Stimulated activated CD4-positive, alpha-beta T cell treated with anti-CD3 and anti-CD28 coated beads, TNF-alpha, amount 100 ng/mL, for 48 hours (primary cell): ENCODE data around the gene MMP10.

ENCODE experiments used
- DNase-seq, 3 donors: peaks; one replicate each; pipeline ENCODE4 v3.0.0-alpha.2; 2020; ENCODE audit warnings: low read depth in 3 of 3

Gene MMP10

GRCh38 chr11:102780491-102780918 lies at the start of gene MMP10:
MMP10 (minus strand) TSS chr11:102780628; CDS start chr11:102780591, 37 bp downstream.
- no peak for DNase-seq

- no peak for DNase-seq
Observed at GRCh38 chr11:102829316-102830000, 49.0 kb upstream of the MMP10 start.

DNA sequence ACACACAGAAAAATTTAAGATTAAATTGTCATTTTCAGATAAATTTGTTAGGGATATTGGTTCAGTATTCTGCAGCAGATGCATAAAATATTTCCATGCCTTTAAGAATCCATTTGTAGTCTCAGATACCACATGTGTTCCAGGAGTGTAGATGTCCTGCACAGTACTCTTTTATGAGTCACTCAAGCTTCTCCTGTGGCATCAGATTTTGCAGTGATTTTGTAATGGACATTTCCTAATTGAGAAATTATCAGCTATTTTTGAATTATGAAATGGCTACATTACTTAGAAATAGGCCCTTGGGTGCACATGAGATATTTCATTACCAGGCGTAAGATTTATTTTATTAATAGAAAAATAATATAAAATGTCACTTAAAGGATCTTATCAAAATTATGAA lies 44.1 kb upstream of the MMP10 start:
- no peak for DNase-seq

- no peak for DNase-seq
Observed at GRCh38 chr11:102819491-102819890, 39.1 kb upstream of the MMP10 start.

GRCh38 chr11:102813484-102813883 lies 33.1 kb upstream of the MMP10 start:
- DNase-seq = no peak

DNA sequence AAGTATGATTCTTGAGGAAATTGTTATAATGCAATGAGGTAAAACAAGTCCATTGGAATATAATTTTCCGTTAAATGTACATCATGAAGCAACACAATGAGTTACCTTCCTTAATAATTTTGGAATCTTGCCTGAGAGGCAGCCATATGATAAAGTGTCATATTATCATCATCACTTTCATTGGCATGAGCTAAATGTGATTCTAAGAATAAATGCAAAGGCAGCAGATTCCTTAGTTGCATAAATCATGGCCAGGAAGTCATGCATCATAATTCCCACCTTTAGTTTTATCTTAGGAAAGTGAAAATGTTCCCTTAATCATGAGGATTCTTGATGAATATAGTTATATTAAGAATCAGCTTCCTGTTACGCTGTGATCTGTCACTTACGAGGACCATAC lies 31.8 kb upstream of the MMP10 start:
- no peak for DNase-seq

- no peak for DNase-seq
Observed at GRCh38 chr11:102810950-102811660, 30.7 kb upstream of the MMP10 start.

DNA sequence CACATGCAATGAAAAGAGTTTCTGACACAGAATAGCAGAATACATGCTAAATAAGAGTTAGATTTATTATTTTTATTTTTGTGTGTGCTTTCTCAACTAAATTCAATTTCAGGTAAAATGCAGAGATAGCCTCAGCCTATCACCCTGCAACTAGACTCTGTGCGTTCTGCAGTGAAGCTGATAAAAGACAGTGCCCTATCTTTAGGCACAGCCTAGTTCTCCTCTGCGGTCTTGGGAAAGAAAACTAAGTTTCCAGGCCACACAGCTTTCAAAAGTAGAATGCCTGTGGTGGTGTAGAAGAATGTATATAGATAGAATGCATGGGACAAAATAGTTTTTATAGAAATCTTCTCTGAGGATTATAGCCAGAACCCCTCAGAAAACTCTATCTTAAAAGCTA lies 29.5 kb upstream of the MMP10 start:
- DNase-seq = no peak

GRCh38 chr11:102807921-102808320 lies 27.5 kb upstream of the MMP10 start:
- DNase-seq = no peak

GRCh38 chr11:102806296-102806695 lies 25.9 kb upstream of the MMP10 start:
- DNase-seq = no peak

DNA sequence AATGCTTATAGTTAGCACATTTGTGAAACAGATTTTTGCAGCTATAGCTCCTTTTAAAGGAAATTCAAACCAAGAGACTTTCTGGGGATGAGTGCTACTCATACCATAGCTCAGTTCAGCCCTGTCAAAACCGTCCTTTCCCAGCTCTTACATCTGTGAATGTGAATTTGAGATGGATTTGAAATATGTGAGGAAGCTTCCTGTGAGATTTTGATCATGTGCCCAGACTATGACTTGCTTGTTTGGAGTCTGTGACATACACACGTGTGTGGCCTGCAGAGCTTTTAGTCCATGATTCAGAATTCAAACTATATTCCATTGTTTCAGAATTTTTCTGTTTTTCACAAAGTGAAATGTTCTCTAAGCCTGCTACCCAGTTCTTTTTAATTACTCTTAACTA lies 21.9 kb upstream of the MMP10 start:
- DNase-seq = no peak

DNA sequence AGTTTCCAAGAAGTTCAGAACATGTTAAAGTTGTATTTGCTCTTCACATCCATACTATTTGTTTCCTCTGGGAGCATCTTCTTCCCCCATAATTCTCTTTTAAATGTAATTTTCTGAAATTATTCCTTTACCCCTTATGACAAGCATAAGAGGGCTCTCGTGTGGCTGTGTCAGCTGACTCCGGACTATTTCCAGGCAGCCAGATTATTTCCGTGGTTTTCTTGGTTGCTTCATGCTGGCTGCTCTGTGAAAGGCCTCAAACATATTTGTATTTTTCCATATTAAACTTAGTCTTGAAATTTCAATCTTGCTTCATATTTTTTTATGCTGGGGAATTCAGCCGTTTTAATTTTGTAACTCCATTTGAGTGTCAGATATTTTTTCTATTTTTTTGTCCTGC lies 20.3 kb upstream of the MMP10 start:
- DNase-seq = no peak

DNA sequence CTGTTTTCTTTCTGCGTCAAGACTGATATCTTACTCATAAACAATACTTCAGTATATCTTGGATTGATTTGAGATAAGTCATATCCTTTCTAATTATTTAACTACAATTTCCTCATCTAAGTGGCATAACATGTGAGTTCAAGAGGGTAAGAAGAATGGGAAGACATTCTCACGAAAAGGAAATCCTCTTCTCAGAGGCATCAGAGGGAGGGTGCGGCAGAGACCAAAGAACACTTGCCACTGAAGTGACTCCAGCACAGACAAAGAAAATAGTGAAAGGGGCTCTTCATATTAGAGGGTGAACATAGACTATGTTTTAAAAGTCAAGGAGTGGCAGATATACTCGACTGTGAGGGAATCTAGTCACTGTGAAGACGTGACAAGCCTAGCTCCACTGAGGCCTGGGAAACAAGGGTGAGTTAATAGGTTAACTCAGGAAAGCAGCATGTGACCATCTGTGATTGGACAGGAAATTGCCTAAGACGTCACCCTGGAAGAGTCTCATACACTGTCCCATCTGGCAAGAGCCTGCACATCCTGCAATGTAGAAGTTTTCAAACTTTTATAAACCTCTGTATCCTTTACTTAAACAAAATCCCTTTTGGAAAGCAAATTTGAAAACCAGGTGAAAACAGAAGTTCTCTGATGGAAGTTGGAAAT lies 19.4 kb upstream of the MMP10 start:
- DNase-seq = no peak

GRCh38 chr11:102798012-102798746 lies 17.8 kb upstream of the MMP10 start, which contains the start of gene MMP1:
MMP1 (minus strand) TSS chr11:102798160; CDS start chr11:102798092, 68 bp downstream.
- DNase-seq = no peak

GRCh38 chr11:102794382-102794781 lies 14.0 kb upstream of the MMP10 start:
- no peak for DNase-seq

- DNase-seq = no peak
Observed at GRCh38 chr11:102793677-102794290, 13.4 kb upstream of the MMP10 start.

DNA sequence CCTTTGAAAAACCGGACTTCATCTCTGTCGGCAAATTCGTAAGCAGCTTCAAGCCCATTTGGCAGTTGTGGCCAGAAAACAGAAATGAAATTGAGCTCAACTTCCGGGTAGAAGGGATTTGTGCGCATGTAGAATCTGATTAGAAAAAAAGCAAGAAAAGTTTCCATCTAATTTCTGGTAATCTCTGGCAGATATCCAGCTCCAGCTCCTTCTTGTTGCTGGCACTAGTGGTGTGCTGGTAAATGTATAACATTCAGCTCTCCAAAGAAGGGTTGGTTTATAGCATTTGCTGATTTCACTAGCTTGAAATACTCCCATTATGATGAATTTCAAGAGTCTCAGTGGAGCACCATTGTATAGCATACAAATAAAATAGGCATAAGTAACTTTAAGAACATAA lies 12.2 kb upstream of the MMP10 start:
- no peak for DNase-seq

DNA sequence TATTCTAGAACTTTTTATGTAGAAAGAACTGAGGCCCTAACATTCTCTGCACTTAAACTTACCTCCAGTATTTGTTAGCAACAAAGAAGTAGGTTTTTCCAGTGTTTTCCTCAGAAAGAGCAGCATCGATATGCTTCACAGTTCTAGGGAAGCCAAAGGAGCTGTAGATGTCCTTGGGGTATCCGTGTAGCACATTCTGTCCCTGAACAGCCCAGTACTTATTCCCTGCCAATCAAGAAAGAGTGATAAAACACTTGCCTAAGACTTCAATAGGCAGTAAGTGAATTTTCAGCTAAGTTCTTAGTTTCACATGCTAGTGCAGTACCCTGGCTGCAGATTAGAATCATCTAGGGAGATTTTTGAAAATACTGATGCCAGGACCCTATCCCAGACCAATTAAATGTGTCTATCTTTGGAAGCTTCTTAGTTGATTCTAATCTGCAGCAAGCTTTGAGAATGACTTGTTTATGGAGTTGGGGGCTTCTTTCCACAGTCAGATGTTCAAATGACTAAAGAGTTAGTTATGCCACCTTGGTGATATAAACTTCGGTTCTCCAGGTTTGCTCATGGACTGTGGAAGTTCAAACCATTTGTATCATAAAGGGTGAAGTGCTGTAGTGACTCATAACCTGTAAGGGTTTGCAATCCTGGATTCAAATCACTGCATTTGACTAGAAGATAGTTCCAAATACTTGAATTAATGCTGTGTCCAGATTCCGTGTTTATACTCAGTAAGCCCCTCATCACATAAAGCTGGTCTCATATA lies 11.0 kb upstream of the MMP10 start:
- no peak for DNase-seq

- DNase-seq = no peak
Observed at GRCh38 chr11:102788334-102788995, 8.0 kb upstream of the MMP10 start.

- DNase-seq = no peak
Observed at GRCh38 chr11:102784380-102784779, 4.0 kb upstream of the MMP10 start.
